HG03457 (cell line): ENCODE results near the gene RPS16.
"Not testable (repeated sequence)": the region's sequence is repeated elsewhere in the genome, so short reads cannot be mapped to it uniquely, and the experiment has no call there.

Experiments
- ATAC-seq: cut with Tn5 transposase; IDR thresholded peaks from one replicate; pipeline ENCODE4 v1.9.1; 2021; ENCODE audit warnings: moderate number of reproducible peaks; ENCODE audit not compliant: unreplicated experiment

The RPS16 gene

GRCh38 chr19:39435499-39436349, at the start of gene RPS16:
TSS of gene RPS16 (minus strand) at chr19:39435949. CDS start at chr19:39435895, 54 bp downstream.
- peak; percentile 49 for ATAC-seq

GRCh38 chr19:39483141-39483540, 47.4 kb upstream of the RPS16 start:
- ATAC-seq: no peak

GRCh38 chr19:39481676-39482075, 45.9 kb upstream of the RPS16 start:
- no peak for ATAC-seq

DNA sequence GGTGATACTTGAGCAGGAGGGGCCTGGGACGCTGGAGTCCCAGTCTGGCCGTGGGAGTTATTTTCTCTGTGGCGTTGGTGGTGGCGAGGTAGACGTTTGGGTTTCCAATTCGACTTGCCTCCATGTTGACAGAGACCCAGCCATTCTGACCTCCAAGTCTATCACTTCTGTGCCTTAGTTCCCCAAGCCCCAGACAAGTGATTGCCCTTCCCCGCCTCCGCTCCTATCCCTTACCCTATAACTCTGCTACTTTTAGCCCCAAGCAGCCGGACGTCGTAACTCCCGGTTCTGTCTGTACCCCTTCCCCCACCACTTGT, 45.4 kb upstream of the RPS16 start:
- no peak for ATAC-seq

GRCh38 chr19:39480337-39481228, 44.8 kb upstream of the RPS16 start, which contains the start of gene TIMM50:
TSS of gene TIMM50 (plus strand) at chr19:39480838. CDS start at chr19:39480854, 16 bp downstream.
- ATAC-seq: peak; percentile 66

DNA sequence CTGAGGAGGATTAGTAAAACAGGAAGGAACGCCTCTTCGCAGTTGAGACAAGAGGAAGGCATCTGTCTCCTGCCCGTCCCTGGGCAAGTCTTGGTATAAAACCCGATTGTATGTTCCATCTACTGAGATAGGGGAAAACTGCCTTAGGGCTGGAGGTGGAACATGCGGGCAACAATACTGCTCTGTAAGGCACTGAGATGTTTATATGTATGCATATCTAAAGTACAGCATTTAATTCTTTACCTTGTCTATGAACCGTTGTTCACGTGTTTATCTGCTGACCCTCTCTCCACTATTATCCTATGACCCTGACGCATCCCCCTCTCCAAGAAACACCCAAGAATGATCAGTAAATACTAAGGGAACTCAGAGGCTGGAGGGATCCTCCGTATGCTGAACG, 44.2 kb upstream of the RPS16 start:
- ATAC-seq: no peak

- ATAC-seq: not testable (repeated sequence)
These were observed 43.6 kb upstream of the RPS16 start for GRCh38 chr19:39479319-39479801.

DNA sequence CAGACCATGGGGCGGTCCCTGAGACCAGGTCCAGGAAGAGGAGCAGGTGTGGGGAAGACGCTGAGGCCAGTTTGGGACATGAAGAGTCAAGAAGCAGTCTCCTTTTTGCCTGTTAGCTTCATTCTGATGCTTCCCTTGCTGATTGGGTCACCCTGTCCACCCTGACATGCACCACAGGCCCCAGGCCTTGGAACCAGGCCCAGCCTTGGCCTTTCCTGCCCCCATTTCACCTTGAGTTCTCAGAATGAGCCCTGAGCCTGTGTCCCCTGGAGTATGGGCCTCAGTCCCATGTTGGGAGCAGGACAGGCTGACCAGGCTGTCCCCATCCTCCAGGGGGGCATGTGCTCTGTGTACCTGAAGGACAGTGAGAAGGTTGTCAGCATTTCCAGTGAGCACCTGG, 40.0 kb upstream of the RPS16 start:
- no peak for ATAC-seq

- ATAC-seq: no peak
These were observed 38.4 kb upstream of the RPS16 start for GRCh38 chr19:39474139-39474620.

GRCh38 chr19:39473443-39473960, 37.8 kb upstream of the RPS16 start:
- ATAC-seq: no peak

- ATAC-seq: no peak
These were observed 37.1 kb upstream of the RPS16 start for GRCh38 chr19:39472746-39473442.

DNA sequence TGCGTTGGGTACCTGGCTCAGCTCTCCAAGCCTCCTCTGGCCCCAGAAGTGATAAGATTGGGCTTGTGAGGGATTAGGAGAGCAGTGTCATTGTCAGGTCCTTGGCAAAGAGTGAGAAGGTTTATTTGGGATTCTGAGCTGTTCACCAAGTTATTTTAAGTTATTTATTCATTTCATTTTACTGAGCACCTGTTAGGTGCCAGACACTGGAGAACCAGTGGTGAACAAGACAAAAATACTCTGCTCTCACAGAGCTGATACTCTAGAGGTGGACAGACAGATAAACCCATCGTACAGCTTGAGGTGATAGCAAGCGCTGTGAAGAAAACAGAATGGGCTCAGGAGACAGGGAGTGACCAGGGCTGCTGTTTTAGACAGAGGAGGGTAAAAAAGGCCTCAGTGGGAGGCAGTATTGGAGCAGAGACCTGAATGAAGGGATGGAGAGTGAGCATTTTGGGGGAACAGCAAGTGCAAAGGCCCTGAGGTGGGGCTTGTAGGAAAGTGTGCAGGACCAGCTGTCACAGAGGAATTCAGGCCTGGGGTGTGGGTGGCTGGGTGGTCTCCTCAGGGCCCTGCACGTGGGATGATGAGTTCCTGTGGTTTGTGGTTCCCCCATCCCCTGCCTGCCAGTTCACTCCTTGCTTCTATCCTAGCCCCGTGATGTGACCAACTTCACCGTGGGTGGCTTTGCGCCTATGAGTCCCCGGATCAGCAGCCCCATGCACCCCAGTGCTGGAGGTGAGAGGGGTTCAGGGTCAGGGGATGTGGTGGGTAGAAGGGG, 36.2 kb upstream of the RPS16 start:
- no peak for ATAC-seq

DNA sequence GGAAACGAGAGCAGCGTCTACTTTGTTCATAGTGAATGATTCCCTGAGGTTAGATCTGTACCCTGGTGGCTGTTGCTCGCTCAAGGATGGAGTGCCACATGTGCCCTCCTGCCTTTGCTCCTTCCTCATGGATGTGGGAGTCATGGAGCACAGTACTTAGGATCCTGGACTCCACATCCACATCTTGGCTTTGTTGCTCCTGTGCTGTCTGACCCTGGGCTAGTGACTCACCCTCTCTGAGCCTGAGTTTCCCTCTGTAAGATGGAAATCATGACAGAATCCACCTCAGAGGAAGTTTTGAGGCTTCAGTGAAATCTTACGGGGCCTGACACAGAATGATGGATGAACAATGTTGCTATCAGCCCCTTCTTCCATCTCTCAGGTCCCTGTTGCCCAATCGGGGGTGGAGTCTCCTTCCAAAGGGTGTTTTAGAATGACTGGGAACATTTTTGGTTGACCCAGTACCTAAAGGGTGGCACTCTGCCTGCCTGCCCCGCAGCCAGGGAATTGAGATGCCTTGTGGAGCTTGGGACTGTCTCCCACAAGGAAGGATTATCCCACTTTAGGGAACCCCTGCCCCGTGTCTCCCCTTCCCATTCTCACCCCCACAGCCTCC, 35.1 kb upstream of the RPS16 start:
- ATAC-seq: no peak

GRCh38 chr19:39469567-39469966, 33.8 kb upstream of the RPS16 start:
- ATAC-seq: no peak

DNA sequence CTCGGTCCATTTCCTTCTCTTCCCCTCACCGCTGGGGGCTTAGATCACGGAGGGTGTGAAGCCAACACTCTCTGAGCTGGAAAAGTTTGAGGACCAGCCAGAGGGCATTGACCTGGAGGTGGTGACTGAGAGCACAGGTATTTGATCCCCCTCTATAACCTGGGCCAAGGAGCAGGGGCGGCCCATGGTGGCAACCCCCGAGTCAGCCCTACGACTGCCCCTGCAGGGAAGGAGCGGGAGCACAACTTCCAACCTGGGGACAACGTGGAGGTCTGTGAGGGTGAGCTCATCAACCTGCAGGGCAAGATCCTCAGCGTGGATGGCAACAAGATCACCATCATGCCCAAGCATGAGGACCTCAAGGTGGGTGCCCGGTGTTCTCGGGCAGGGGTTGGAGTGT, 33.3 kb upstream of the RPS16 start:
- no peak for ATAC-seq

GRCh38 chr19:39467941-39468340, 32.2 kb upstream of the RPS16 start:
- ATAC-seq: no peak

- no peak for ATAC-seq
These were observed 30.4 kb upstream of the RPS16 start for GRCh38 chr19:39465956-39466747.

DNA sequence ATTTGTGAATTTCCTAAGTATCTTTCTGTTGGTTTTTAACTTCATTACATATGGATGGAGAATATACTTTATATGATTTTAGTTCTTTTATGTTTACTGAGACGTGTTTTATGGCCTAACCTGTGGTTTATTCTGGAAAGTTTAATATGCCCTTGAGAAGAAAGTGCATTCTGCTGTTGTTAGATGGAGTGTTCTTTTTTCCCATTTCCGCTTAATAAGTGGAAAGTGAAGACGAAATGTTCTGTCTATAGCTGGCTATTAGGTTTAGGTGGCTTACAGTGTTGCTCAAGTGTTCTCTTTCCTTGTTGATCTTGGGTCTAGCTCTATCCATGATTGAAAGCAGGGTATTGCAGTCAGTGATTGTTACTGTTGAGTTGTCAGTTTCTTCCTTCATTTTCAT, 27.7 kb upstream of the RPS16 start:
- no peak for ATAC-seq

GRCh38 chr19:39451257-39451656, 15.5 kb upstream of the RPS16 start:
- not testable (repeated sequence) for ATAC-seq
